Upper lobe of left lung (tissue), 4 donors: ENCODE results near the gene FBF1.

Experiments
- EP300 ChIP-seq, 4 donors: sonication (generic); formaldehyde crosslinking; IDR thresholded peaks; one replicate each; pipeline ENCODE4 v1.5.1; 2017; ENCODE audit warnings: antibody characterized with exemption in 4 of 4, control low read depth in 2 of 4
- POLR2A ChIP-seq, 4 donors: fragments of 450-650 bp; IDR thresholded peaks; one replicate each; pipeline ENCODE4 v1.5.1; 2016 to 2017; ENCODE audit warnings: antibody characterized with exemption in 4 of 4, mild to moderate bottlenecking in 2 of 4
- TF ChIP-seq, protein P1 (sequence below), 6 experiments: fragments of 450-650 bp in 4 of 6; fragments of 200-600 bp in 2 of 6; sonication (generic) in 2 of 6; IDR thresholded peaks; one replicate each; pipeline ENCODE4 v1.5.1; 2016 to 2019; ENCODE audit warnings: antibody characterized with exemption in 6 of 6

DNA sequence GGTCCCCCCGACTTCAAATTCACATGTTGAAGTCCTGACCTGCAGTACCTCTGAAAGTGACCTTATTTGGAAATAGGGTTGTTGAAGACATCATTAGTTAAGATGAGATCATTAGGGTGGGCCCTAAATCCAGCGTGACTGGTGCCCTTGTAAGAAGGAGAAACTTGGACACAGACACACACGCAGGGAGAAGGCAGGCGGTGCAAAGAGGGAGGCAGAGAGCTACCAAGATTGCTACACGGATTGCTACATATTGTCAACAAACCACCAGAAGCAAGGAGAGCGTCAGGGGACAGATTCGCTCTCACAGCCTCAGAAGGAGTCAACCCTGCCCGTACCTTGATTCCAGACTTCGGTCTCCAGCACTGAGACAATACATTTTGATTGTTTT, 78.9 kb downstream of the FBF1 start:
- TF ChIP-seq, protein P1, sequence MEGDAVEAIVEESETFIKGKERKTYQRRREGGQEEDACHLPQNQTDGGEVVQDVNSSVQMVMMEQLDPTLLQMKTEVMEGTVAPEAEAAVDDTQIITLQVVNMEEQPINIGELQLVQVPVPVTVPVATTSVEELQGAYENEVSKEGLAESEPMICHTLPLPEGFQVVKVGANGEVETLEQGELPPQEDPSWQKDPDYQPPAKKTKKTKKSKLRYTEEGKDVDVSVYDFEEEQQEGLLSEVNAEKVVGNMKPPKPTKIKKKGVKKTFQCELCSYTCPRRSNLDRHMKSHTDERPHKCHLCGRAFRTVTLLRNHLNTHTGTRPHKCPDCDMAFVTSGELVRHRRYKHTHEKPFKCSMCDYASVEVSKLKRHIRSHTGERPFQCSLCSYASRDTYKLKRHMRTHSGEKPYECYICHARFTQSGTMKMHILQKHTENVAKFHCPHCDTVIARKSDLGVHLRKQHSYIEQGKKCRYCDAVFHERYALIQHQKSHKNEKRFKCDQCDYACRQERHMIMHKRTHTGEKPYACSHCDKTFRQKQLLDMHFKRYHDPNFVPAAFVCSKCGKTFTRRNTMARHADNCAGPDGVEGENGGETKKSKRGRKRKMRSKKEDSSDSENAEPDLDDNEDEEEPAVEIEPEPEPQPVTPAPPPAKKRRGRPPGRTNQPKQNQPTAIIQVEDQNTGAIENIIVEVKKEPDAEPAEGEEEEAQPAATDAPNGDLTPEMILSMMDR (IDR thresholded peaks at IDR 0.05): no peak
- no peak for TF ChIP-seq EP300 (IDR thresholded peaks at IDR 0.05)
- no peak for TF ChIP-seq POLR2A (IDR thresholded peaks at IDR 0.05)
